GM12875 (cell line): ENCODE data around the gene RNGTT.

Experiments
- H3K4me3 ChIP-seq: one replicate; pipeline ENCODE4 v1.5.1; 2011; ENCODE audit warnings: low read depth, low read length, control low read depth
- CTCF ChIP-seq: IDR thresholded peaks from 2 replicates; pipeline ENCODE4 v1.5.1; 2011; ENCODE audit warnings: low read depth, mild to moderate bottlenecking, control low read depth, inconsistent platforms, low read length, moderate library complexity, borderline replicate concordance; ENCODE audit not compliant: insufficient read depth

The RNGTT gene

GRCh38 chr6:88764081-88764480 is 199.3 kb downstream of the RNGTT start:
- no peak overlapping the region for H3K4me3 ChIP-seq
- TF ChIP-seq CTCF = no peak

GRCh38 chr6:88763160-88763559 is 200.3 kb downstream of the RNGTT start:
- no peak overlapping the region for H3K4me3 ChIP-seq
- no peak for TF ChIP-seq CTCF

- peak; percentile 27; the same call in 1 of the 2 replicates for TF ChIP-seq CTCF
- no peak overlapping the region for H3K4me3 ChIP-seq
These were observed 202.0 kb downstream of the RNGTT start for GRCh38 chr6:88761237-88762031.

GRCh38 chr6:88760091-88760490 is 203.3 kb downstream of the RNGTT start:
- no peak for TF ChIP-seq CTCF
- no peak overlapping the region for H3K4me3 ChIP-seq

GRCh38 chr6:88750936-88751335 is 212.5 kb downstream of the RNGTT start:
- no peak for TF ChIP-seq CTCF
- no peak overlapping the region for H3K4me3 ChIP-seq

GRCh38 chr6:88749849-88750248 is 213.6 kb downstream of the RNGTT start:
- no peak overlapping the region for H3K4me3 ChIP-seq
- no peak for TF ChIP-seq CTCF

- no peak overlapping the region for H3K4me3 ChIP-seq
- TF ChIP-seq CTCF = no peak
These were observed 215.3 kb downstream of the RNGTT start for GRCh38 chr6:88748141-88748540.
